SK-N-SH treated with all-trans-retinoic acid at 6 μM for 48 hours (cell line): ENCODE measurements around the gene EXOC4.

ENCODE experiments used
- ATAC-seq: fragments of 200-7000 bp; cut with Tn5 transposase; 3 replicates; pipeline ENCODE4 v1.9.1; 2020; ENCODE audit warnings: mild to moderate bottlenecking, moderate library complexity
- ARNTL ChIP-seq: fragments of 450-650 bp; formaldehyde crosslinking; IDR thresholded peaks from 2 replicates; pipeline ENCODE4 v1.5.0; 2020; ENCODE audit warnings: low read depth, mild to moderate bottlenecking, moderate library complexity, borderline replicate concordance
- BACH2 ChIP-seq: fragments of 250-450 bp; sonication (Bioruptor Pico); IDR thresholded peaks from 2 replicates; pipeline ENCODE4 v1.9.0; 2021; ENCODE audit warnings: mild to moderate bottlenecking, borderline replicate concordance
- CREB5 ChIP-seq: fragments of 250-450 bp; sonication (Bioruptor Pico); IDR thresholded peaks from 2 replicates; pipeline ENCODE4 v1.5.1; 2020; ENCODE audit warnings: low read depth, mild to moderate bottlenecking, moderate library complexity
- CSDC2 ChIP-seq: fragments of 250-450 bp; sonication (Bioruptor Pico); IDR thresholded peaks from 2 replicates; pipeline ENCODE4 v1.5.0; 2020; ENCODE audit warnings: mild to moderate bottlenecking, moderate library complexity
- CSRNP3 ChIP-seq: fragments of 250-450 bp; sonication (Bioruptor Pico); IDR thresholded peaks from 2 replicates; pipeline ENCODE4 v1.5.1; 2021; ENCODE audit warnings: mild to moderate bottlenecking, moderate library complexity
- ESRRG ChIP-seq: fragments of 250-450 bp; sonication (Bioruptor Pico); IDR thresholded peaks from 2 replicates; pipeline ENCODE4 v1.6.1; 2021; ENCODE audit warnings: mild to moderate bottlenecking
- GLIS3 ChIP-seq: fragments of 250-450 bp; sonication (Bioruptor Pico); IDR thresholded peaks from 2 replicates; pipeline ENCODE4 v1.5.0; 2020; ENCODE audit warnings: mild to moderate bottlenecking, moderate library complexity
- ISL1 ChIP-seq: fragments of 250-450 bp; sonication (Bioruptor Pico); IDR thresholded peaks from 2 replicates; pipeline ENCODE4 v2.1.2; 2022; ENCODE audit warnings: mild to moderate bottlenecking, moderate library complexity
- OSR1 ChIP-seq: fragments of 250-450 bp; sonication (Bioruptor Pico); IDR thresholded peaks from 2 replicates; pipeline ENCODE4 v1.8.0; 2022; ENCODE audit warnings: moderate library complexity, mild to moderate bottlenecking, inconsistent platforms
- PPARA ChIP-seq: fragments of 250-450 bp; sonication (Bioruptor Pico); IDR thresholded peaks from 2 replicates; pipeline ENCODE4 v1.5.0; 2020; ENCODE audit warnings: mild to moderate bottlenecking, borderline replicate concordance
- RARB ChIP-seq: fragments of 250-450 bp; sonication (Bioruptor Pico); IDR thresholded peaks from 2 replicates; pipeline ENCODE4 v1.8.0; 2021; ENCODE audit warnings: mild to moderate bottlenecking, moderate library complexity
- SNAI2 ChIP-seq: fragments of 250-450 bp; sonication (Bioruptor Pico); IDR thresholded peaks from 2 replicates; pipeline ENCODE4 v1.5.0; 2020; ENCODE audit warnings: mild to moderate bottlenecking, moderate library complexity
- TCF4 ChIP-seq: fragments of 250-450 bp; sonication (Bioruptor Pico); IDR thresholded peaks from 2 replicates; pipeline ENCODE4 v1.8.0; 2021; ENCODE audit warnings: mild to moderate bottlenecking, moderate library complexity, borderline replicate concordance
- TOX ChIP-seq: fragments of 250-450 bp; sonication (Bioruptor Pico); IDR thresholded peaks from 2 replicates; pipeline ENCODE4 v1.8.0; 2021; ENCODE audit warnings: mild to moderate bottlenecking, moderate library complexity, borderline replicate concordance
- TSHZ2 ChIP-seq: fragments of 250-450 bp; sonication (Bioruptor Pico); IDR thresholded peaks from 2 replicates; pipeline ENCODE4 v1.5.0; 2020; ENCODE audit warnings: mild to moderate bottlenecking, moderate library complexity
- ZFP3 ChIP-seq: fragments of 250-450 bp; sonication (Bioruptor Pico); IDR thresholded peaks from 2 replicates; pipeline ENCODE4 v1.5.0; 2020; ENCODE audit warnings: mild to moderate bottlenecking, moderate library complexity
- ZFP30 ChIP-seq: fragments of 450-650 bp; formaldehyde crosslinking; IDR thresholded peaks from 2 replicates; pipeline ENCODE4 v1.5.0; 2022; ENCODE audit warnings: mild to moderate bottlenecking, moderate library complexity
- ZNF565 ChIP-seq: fragments of 450-650 bp; formaldehyde crosslinking; conservative IDR thresholded peaks from 2 replicates; pipeline ENCODE4 v1.5.0; 2020; ENCODE audit warnings: low read depth, mild to moderate bottlenecking, moderate library complexity
- ZNF70 ChIP-seq: fragments of 450-650 bp; formaldehyde crosslinking; IDR thresholded peaks from 2 replicates; pipeline ENCODE4 v1.5.0; 2020; ENCODE audit warnings: mild to moderate bottlenecking, moderate library complexity
- ZNF8 ChIP-seq: fragments of 450-650 bp; formaldehyde crosslinking; IDR thresholded peaks from 2 replicates; pipeline ENCODE4 v1.5.0; 2020; ENCODE audit warnings: mild to moderate bottlenecking, moderate library complexity
- TF ChIP-seq, protein P1 (sequence below): fragments of 250-450 bp; sonication (Bioruptor Pico); IDR thresholded peaks from 2 replicates; pipeline ENCODE4 v1.8.0; 2021; ENCODE audit warnings: low read depth, mild to moderate bottlenecking, moderate library complexity, borderline replicate concordance

EXOC4 gene

DNA sequence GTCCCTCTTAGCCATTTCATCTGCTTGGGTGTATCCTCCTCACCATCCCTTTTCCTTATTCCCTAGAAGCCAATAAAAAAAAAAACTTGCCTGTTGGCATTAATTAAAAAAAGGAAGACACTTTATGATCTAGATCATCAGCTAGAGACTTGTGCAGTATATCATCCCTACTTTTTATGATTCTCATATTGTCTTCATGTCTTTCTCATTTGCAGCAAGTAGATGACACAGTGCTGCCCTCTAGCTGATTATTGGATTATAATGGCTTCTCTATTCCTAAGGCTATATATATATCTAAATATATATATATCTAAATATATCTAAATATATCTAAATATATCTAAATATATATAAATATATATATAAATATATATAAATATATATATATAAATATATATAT, 601.9 kb downstream of the EXOC4 start:
- peak; percentile 55 for ATAC-seq
- TF ChIP-seq SNAI2 (CRISPR knock-in tag): no peak
- no peak for TF ChIP-seq ZNF70 (CRISPR knock-in tag)
- no peak for TF ChIP-seq ZNF8
- TF ChIP-seq CREB5 (CRISPR knock-in tag): no peak
- TF ChIP-seq ISL1 (CRISPR knock-in tag): no peak
- no peak for TF ChIP-seq CSDC2
- no peak for TF ChIP-seq TCF4
- TF ChIP-seq ZNF565 (CRISPR knock-in tag): no peak
- no peak for TF ChIP-seq RARB (CRISPR knock-in tag)
- TF ChIP-seq GLIS3 (CRISPR knock-in tag): no peak
- no peak for TF ChIP-seq TOX (CRISPR knock-in tag)

GRCh38 chr7:133857376-133858119, 604.7 kb downstream of the EXOC4 start:
- TF ChIP-seq CREB5 (CRISPR knock-in tag): no peak
- no peak for TF ChIP-seq OSR1 (CRISPR knock-in tag)
- TF ChIP-seq ESRRG (CRISPR knock-in tag): no peak
- no peak for TF ChIP-seq ISL1 (CRISPR knock-in tag)
- no peak for TF ChIP-seq ARNTL
- TF ChIP-seq BACH2: no peak
- ATAC-seq: no peak

GRCh38 chr7:133858311-133858710, 605.4 kb downstream of the EXOC4 start:
- TF ChIP-seq ZFP3 (CRISPR knock-in tag) (no peak), ZNF565 (CRISPR knock-in tag) (no peak), ZFP30 (CRISPR knock-in tag) (no peak), TSHZ2 (CRISPR knock-in tag) (no peak), TCF4 (no peak), OSR1 (CRISPR knock-in tag) (no peak), RARB (CRISPR knock-in tag) (no peak), TOX (CRISPR knock-in tag) (no peak), CSRNP3 (CRISPR knock-in tag) (no peak), BACH2 (no peak), ISL1 (CRISPR knock-in tag) (no peak), CREB5 (CRISPR knock-in tag) (no peak), PPARA (no peak), ZNF70 (CRISPR knock-in tag) (no peak), SNAI2 (CRISPR knock-in tag) (no peak)
- TF ChIP-seq, protein P1, sequence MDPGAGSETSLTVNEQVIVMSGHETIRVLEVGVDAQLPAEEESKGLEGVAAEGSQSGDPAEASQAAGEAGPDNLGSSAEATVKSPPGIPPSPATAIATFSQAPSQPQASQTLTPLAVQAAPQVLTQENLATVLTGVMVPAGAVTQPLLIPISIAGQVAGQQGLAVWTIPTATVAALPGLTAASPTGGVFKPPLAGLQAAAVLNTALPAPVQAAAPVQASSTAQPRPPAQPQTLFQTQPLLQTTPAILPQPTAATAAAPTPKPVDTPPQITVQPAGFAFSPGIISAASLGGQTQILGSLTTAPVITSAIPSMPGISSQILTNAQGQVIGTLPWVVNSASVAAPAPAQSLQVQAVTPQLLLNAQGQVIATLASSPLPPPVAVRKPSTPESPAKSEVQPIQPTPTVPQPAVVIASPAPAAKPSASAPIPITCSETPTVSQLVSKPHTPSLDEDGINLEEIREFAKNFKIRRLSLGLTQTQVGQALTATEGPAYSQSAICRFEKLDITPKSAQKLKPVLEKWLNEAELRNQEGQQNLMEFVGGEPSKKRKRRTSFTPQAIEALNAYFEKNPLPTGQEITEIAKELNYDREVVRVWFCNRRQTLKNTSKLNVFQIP (CRISPR knock-in tag): no peak
- TF ChIP-seq, all 23 proteins: peak for 0
- no peak for ATAC-seq
